GM23338 (cell line): ENCODE results near the gene SYNDIG1. TPM values are rescaled to one million over a fixed set of nuclear protein-coding genes. Genes with fewer than 3 reads are reported as not detected.

Experiments
- ATAC-seq: fragments of 200-7000 bp; cut with Tn5 transposase; 3 replicates; pipeline ENCODE4 v1.9.1; 2020
- DNase-seq: peaks from one replicate; pipeline ENCODE4 v3.0.0-alpha.2; 2015; ENCODE audit warnings: low spot score
- H2AFZ ChIP-seq: fragments of 200-600 bp; sonication (generic); 2 replicates; pipeline ENCODE4 v1.8.0; 2016; ENCODE audit warnings: antibody characterized with exemption, mild to moderate bottlenecking, moderate library complexity
- H3F3A ChIP-seq: fragments of 200-600 bp; sonication (generic); replicated peaks from 2 replicates; pipeline ENCODE4 v1.8.0; 2017; ENCODE audit warnings: antibody characterized with exemption, mixed run types, low read depth
- H3K27ac ChIP-seq: fragments of 200-600 bp; sonication (generic); 2 replicates; pipeline ENCODE4 v1.6.1; 2016; ENCODE audit warnings: low read depth
- H3K27me3 ChIP-seq: fragments of 200-600 bp; sonication (generic); 2 replicates; pipeline ENCODE4 v1.8.0; 2016; ENCODE audit warnings: mild to moderate bottlenecking, mixed run types, moderate library complexity; ENCODE audit not compliant: insufficient read depth
- H3K36me3 ChIP-seq: fragments of 200-600 bp; sonication (generic); 2 replicates; pipeline ENCODE4 v1.8.0; 2016; ENCODE audit warnings: mild to moderate bottlenecking; ENCODE audit not compliant: insufficient read depth
- H3K4me1 ChIP-seq: fragments of 200-600 bp; sonication (generic); 2 replicates; pipeline ENCODE4 v1.8.0; 2016; ENCODE audit warnings: mild to moderate bottlenecking, moderate library complexity; ENCODE audit not compliant: insufficient read depth
- H3K4me2 ChIP-seq: fragments of 200-600 bp; sonication (generic); 2 replicates; pipeline ENCODE4 v1.7.1; 2017; ENCODE audit warnings: mixed run types
- H3K4me3 ChIP-seq: fragments of 200-600 bp; sonication (generic); 2 replicates; pipeline ENCODE4 v1.6.1; 2016; ENCODE audit warnings: mixed run types
- H3K79me2 ChIP-seq: fragments of 200-600 bp; sonication (generic); replicated peaks from 2 replicates; pipeline ENCODE4 v1.8.0; 2017; ENCODE audit warnings: mild to moderate bottlenecking; ENCODE audit not compliant: insufficient read depth
- H3K9me2 ChIP-seq: fragments of 200-600 bp; sonication (generic); 2 replicates; pipeline ENCODE4 v1.8.0; 2017; ENCODE audit not compliant: insufficient read depth
- H4K20me1 ChIP-seq: fragments of 200-600 bp; sonication (generic); replicated peaks from 2 replicates; pipeline ENCODE4 v1.8.0; 2017; ENCODE audit warnings: mild to moderate bottlenecking; ENCODE audit not compliant: insufficient read depth
- H3K27ac Mint-ChIP-seq: 2 replicates; pipeline ENCODE4 v1.8.0; 2020; ENCODE audit warnings: inconsistent platforms, mild to moderate bottlenecking, moderate library complexity, mixed read lengths
- H3K27me3 Mint-ChIP-seq: 3 replicates; pipeline ENCODE4 v1.8.0; 2022; ENCODE audit warnings: low read depth, mild to moderate bottlenecking, moderate library complexity, mixed read lengths, inconsistent platforms; ENCODE audit not compliant: insufficient read depth, poor library complexity
- H3K36me3 Mint-ChIP-seq: 3 replicates; pipeline ENCODE4 v1.8.0; 2021; ENCODE audit warnings: low read depth, mild to moderate bottlenecking, inconsistent platforms, moderate library complexity, mixed read lengths
- H3K4me1 Mint-ChIP-seq: 3 replicates; pipeline ENCODE4 v1.8.0; 2020; ENCODE audit warnings: mild to moderate bottlenecking, inconsistent platforms, mixed read lengths
- H3K4me3 Mint-ChIP-seq: 3 replicates; pipeline ENCODE4 v1.8.0; 2021; ENCODE audit warnings: moderate library complexity, mild to moderate bottlenecking, inconsistent platforms, mixed read lengths
- H3K9me3 Mint-ChIP-seq: 3 replicates; pipeline ENCODE4 v1.8.0; 2020; ENCODE audit warnings: moderate library complexity, mild to moderate bottlenecking, inconsistent platforms, mixed read lengths
- CREB1 ChIP-seq: fragments of 250-450 bp; sonication (Bioruptor Pico); IDR thresholded peaks from 2 replicates; pipeline ENCODE4 v1.5.0; 2020; ENCODE audit warnings: low read depth, mild to moderate bottlenecking, moderate library complexity
- CTCF ChIP-seq, 2 experiments: fragments of 200-600 bp in 1 of 2; sonication (generic) in 1 of 2; conservative IDR thresholded peaks; 2 replicates each; pipeline versions ENCODE4 v1.5.1 to v1.6.1; 2016 to 2017; ENCODE audit warnings: antibody characterized with exemption in 2 of 2, low read depth in 2 of 2, mild to moderate bottlenecking in 2 of 2, moderate library complexity in 1 of 2
- EZH2 ChIP-seq: fragments of 200-600 bp; sonication (generic); IDR thresholded peaks from one replicate; pipeline ENCODE4 v1.8.0; 2017; ENCODE audit warnings: antibody characterized with exemption, mild to moderate bottlenecking, low read depth; ENCODE audit not compliant: unreplicated experiment
- EZH2phosphoT487 ChIP-seq: fragments of 200-600 bp; sonication (generic); IDR thresholded peaks from one replicate; pipeline ENCODE4 v1.8.1; 2018; ENCODE audit warnings: antibody characterized with exemption; ENCODE audit not compliant: unreplicated experiment
- JUNB ChIP-seq: IDR thresholded peaks from one replicate; pipeline ENCODE4 v1.6.1; 2016; ENCODE audit warnings: antibody characterized with exemption; ENCODE audit not compliant: unreplicated experiment
- NANOG ChIP-seq: IDR thresholded peaks from 2 replicates; pipeline ENCODE4 v1.6.1; 2016; ENCODE audit warnings: antibody characterized with exemption, borderline replicate concordance
- POLR2AphosphoS5 ChIP-seq: IDR thresholded peaks from 2 replicates; pipeline ENCODE4 v1.6.1; 2016; ENCODE audit warnings: antibody characterized with exemption, low read depth
- STAT1 ChIP-seq: IDR thresholded peaks from one replicate; pipeline ENCODE4 v1.6.1; 2016; ENCODE audit warnings: antibody characterized with exemption; ENCODE audit not compliant: unreplicated experiment
- ZNF331 ChIP-seq: fragments of 250-450 bp; sonication (Bioruptor Pico); IDR thresholded peaks from 2 replicates; pipeline ENCODE4 v1.5.0; 2020; ENCODE audit warnings: low read depth, mild to moderate bottlenecking, moderate library complexity
- ZNF462 ChIP-seq: fragments of 250-450 bp; sonication (Bioruptor Pico); IDR thresholded peaks from 2 replicates; pipeline ENCODE4 v1.5.0; 2020; ENCODE audit warnings: mild to moderate bottlenecking, moderate library complexity
- polyA plus RNA-seq: library from polyadenylated mRNA; unstranded; fragments of >200 nt; fragmentation: Nextera tagmentation; extraction: Ambion mirVana; gene quantifications from 2 replicates; pipeline ENCODE4 v1.2.1, GENCODE V29; 2016
- total RNA-seq: library from RNA; depleted of rRNA; stranded (reverse); fragments of >200 nt; shearing (Covaris generic); gene quantifications from 2 replicates; pipeline ENCODE4 v1.2.3, GENCODE V29; 2014
- TF ChIP-seq, protein P1 (sequence below): IDR thresholded peaks from 2 replicates; pipeline ENCODE4 v1.6.1; 2016; ENCODE audit warnings: antibody characterized with exemption

Gene SYNDIG1
- total and polyA plus RNA-seq, 2 experiments from 2014 or later, result 2.8 to 4.8 TPM

DNA sequence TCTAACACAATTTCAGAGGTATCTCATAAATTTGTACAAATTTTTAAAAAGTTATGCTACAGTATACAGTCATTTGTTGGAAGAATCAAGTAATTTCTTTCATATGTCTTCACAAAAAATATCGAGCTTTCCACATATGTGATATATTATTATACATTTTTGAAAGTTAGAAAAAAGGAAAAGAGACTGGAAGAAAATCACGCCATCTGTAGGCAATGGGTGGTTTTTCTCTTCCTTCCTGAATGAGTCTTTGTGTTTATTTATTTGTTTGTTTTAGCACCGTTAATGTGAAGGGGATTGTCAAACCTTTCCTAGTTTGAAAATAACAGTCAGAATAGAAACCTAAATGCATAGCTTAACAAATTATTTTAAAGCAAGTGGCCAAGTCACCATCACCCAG lies 130.6 kb downstream of the SYNDIG1 start:
- H3K36me3 ChIP-seq, result no peaks in the 10 kb centered on the region
- no peaks in the 10 kb centered on the region for H3K79me2 ChIP-seq
- H3K9me2 ChIP-seq, result 0 out of 2 replicates have a peak, but pooled peaks cover 4% of the 10 kb centered on the region
- no peaks in the 10 kb centered on the region for H4K20me1 ChIP-seq
- H3F3A ChIP-seq, result no peaks in the 10 kb centered on the region
- H3K36me3 Mint-ChIP-seq, result peaks cover 11% of the 10 kb centered on the region; the same call in 2 of the 3 replicates
- H3K27me3 ChIP-seq, result no peaks in the 10 kb centered on the region
- no peak overlapping the region for H3K4me3 ChIP-seq
- H3K27ac ChIP-seq, result no peak overlapping the region
- peaks cover 10% of the 10 kb centered on the region for H3K4me1 Mint-ChIP-seq
- no peak for ATAC-seq
- TF ChIP-seq ZNF331 (CRISPR knock-in tag), result no peak
- peak in 1 of 2 experiments; percentile 50; a peak in 3 of 4 replicates for TF ChIP-seq CTCF (conservative IDR thresholded peaks at IDR 0.05; ENCODE audit: low read depth in 2 of 2)
- H3K4me1 ChIP-seq, result 0 out of 2 replicates have a peak, but pooled peaks cover 6% of the 10 kb centered on the region
- H3K27ac Mint-ChIP-seq, result no peak overlapping the region
- no peak for DNase-seq
- H3K9me3 Mint-ChIP-seq, result peaks cover 6% of the 10 kb centered on the region; the same call in 1 of the 3 replicates
- no peak overlapping the region for H2AFZ ChIP-seq
- no peak overlapping the region for H3K4me2 ChIP-seq
- no peaks in the 10 kb centered on the region for H3K27me3 Mint-ChIP-seq
- no peak overlapping the region for H3K4me3 Mint-ChIP-seq

DNA sequence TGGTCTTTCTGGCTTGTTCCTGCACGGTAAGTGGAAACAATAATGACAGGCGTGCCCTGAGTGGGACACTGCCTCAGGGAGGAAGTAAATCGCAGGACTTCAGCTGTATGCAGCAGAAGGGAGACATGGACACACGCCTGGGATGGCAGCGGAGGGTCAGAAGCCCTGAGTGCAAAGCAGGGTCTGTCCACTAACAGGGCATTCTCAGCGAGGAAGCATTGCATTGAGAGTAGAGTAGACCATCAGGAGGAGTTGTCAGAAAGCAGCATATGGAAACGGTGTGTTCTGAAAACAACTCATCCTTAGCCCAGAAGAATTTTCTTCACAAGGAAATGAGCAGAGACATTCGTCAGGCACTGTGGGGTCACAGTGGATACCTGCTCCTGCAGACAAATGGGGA lies 134.0 kb downstream of the SYNDIG1 start:
- DNase-seq (no peak), ATAC-seq (no peak)
- Histone ChIP-seq H2AFZ (no peak overlapping the region), H3K27me3 (no peaks in the 10 kb centered on the region), H3F3A (no peaks in the 10 kb centered on the region), H3K9me2 (0 out of 2 replicates have a peak, but pooled peaks cover 4% of the 10 kb centered on the region), H3K79me2 (no peaks in the 10 kb centered on the region), H4K20me1 (no peaks in the 10 kb centered on the region), H3K4me3 (no peak overlapping the region), H3K36me3 (no peaks in the 10 kb centered on the region), H3K4me1 (0 out of 2 replicates have a peak, but pooled peaks cover 6% of the 10 kb centered on the region), H3K4me2 (no peak overlapping the region), H3K27ac (no peak overlapping the region)
- H3K9me3 Mint-ChIP-seq, result peaks cover 6% of the 10 kb centered on the region; the same call in 1 of the 3 replicates
- no peaks in the 10 kb centered on the region for H3K27me3 Mint-ChIP-seq
- peaks cover 10% of the 10 kb centered on the region for H3K4me1 Mint-ChIP-seq
- H3K4me3 Mint-ChIP-seq, result no peak overlapping the region
- H3K27ac Mint-ChIP-seq, result no peak overlapping the region
- H3K36me3 Mint-ChIP-seq, result peaks cover 11% of the 10 kb centered on the region; the same call in 2 of the 3 replicates
- no peak for TF ChIP-seq ZNF331 (CRISPR knock-in tag)
- no peak for TF ChIP-seq JUNB
- TF ChIP-seq, protein P1, sequence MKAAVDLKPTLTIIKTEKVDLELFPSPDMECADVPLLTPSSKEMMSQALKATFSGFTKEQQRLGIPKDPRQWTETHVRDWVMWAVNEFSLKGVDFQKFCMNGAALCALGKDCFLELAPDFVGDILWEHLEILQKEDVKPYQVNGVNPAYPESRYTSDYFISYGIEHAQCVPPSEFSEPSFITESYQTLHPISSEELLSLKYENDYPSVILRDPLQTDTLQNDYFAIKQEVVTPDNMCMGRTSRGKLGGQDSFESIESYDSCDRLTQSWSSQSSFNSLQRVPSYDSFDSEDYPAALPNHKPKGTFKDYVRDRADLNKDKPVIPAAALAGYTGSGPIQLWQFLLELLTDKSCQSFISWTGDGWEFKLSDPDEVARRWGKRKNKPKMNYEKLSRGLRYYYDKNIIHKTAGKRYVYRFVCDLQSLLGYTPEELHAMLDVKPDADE, result no peak
- no peak for TF ChIP-seq STAT1
- no peak for TF ChIP-seq EZH2phosphoT487
- no peak for TF ChIP-seq ZNF462 (CRISPR knock-in tag)
- no peak for TF ChIP-seq NANOG
- no peak for TF ChIP-seq EZH2
- no peak for TF ChIP-seq CREB1 (CRISPR knock-in tag)
- TF ChIP-seq POLR2AphosphoS5, result no peak
